Measurements from ENCODE around the gene ASNSD1.
"Not testable (repeated sequence)": the region's sequence is repeated elsewhere in the genome, so short reads cannot be mapped to it uniquely, and the experiment has no call there.

Gene ASNSD1

DNA sequence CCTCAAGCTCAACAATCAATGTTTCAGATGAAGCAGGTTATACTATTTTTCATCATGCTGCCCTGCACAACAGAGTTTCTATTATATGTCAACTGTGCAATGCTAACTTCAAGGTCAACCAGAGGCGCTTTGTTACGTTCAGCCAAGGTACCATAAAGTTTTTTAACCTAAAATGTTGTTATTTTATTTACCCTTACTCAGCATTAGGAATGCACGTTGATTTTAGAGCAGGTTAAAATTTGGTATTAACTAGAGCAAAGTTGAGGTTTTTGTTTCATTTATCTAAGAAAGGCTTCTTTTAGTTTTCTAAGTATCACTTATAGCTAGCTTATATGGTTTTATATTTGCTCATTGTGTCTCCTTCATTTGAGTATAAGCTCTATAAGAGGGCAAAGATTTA lies 35.0 kb downstream of the ASNSD1 start:
- no peak for DNase-seq

DNA sequence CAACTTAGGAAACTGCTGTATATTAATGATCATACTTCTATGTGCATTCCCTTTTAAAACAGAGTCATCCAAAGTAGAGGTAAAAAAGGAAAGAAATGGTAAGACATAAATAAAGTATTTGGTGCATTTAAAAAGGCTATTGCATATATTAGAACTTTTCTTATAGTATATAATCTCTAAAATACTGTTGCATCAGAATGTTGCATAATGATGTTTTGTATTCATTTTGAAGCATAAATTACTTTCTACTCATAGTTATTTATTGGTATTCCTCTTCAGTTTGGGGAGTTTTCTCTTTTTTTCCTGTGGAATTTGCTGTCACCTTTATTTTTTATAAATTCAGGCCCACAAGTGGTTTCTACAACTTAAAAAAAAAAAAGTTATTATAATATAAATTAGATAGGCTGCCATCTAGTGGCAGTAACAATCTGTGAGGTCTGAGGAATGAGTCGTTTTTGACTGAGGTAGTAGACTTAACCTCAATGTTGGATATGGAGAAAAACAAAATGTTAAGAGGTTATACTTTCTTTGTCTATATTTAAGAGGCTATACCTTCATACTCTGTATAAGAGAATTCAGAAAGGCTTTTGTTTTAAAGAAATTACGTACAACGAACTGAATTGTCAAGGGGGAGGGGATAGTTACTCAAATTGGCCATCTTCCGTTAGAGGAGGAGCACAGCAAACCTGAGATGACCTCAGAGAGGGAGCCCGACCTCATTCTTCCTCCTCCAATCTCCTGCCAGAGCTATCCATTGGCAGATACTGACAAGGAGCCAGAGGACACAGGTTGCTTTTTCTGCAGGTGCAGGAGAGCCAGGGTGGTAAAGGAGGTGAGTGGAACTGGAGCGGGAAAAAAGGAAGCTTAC lies 37.0 kb downstream of the ASNSD1 start:
- peak in 1 of 2 donors; percentile 27 for DNase-seq

DNA sequence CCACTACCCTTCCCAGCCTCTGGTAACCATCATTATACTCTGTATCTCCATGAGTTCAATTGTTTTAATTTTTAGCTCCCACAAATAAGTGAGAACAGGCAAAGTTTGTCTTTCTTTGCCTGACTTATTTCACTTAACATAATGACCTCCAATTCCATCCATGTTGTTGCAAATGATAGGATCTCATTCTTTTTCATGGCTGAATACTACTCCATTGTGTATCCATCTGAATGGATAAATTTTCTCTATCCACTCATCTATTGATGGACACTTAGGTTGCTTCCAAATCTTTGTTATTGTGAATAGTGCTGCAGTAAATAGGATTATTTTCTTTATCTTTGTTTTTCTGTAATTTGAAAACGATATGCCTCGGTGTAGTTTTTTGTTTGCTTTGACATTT lies 39.4 kb downstream of the ASNSD1 start:
- no peak for DNase-seq

DNA sequence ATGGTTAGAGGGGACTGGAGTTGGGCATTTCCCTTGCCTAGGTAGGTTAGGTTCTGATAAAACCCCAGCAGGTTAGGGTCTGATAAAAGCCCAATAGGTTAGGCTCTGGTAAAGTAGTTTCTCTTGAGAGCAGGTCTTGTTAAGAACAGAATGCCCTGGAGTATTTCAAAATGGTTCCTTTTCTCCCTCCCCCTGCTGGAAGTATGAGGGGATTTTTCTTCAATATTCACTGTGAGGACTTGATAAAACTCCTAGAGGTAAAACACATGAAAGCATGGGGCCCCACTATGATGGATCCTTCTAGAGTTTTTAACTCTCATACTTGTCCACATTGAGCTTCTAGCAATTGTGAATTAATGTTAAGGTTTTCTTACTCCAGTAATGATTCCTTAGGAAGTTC lies 40.8 kb downstream of the ASNSD1 start:
- no peak for DNase-seq

DNA sequence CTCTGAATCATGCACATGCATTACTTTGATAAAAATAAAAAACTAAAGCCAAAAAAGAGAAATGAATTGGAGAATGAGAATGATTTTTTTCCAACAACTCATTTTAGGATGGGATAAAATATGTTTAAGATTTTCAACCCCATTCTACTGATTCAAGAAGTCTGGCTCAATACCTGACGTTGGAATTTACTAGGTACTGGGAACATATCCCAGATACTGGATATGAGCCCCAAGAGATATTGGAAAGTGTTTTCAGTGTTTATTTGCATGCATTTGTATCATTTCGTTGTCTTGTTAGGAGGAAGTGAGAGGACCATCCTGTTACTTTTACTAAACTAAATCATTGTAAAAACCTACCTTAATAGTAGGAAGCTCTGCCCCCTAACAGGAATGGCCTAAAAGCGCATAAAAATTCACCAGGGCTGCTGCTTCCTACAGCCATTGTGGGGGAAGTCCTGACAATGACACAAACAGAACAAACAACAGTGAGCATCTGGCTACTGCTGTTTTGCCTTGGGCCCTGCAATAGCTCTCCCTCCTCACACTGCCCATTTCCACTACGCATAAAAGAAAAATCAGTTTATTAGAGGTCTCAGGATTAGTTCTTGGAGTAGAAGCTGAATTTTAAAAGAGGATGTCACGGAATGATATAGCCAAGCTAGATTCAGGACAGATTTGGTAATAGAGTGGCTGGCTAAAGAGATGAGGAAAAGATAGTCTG lies 48.4 kb downstream of the ASNSD1 start:
- no peak for DNase-seq

DNA sequence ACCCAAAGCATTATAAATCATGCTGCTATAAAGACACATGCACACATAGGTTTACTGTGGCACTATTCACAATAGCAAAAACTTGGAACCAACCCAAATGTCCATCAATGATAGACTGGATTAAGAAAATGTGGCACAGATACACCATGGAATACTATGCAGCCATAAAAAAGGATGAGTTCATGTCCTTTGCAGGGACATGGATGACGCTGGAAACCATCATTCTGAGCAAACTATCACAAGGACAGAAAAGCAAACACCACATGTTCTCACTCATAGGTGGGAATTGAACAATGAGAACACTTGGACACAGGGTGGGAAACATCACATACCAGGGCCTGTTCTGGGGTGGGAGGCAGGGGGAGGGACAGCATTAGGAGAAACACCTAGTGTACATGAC lies 56.3 kb downstream of the ASNSD1 start:
- DNase-seq = not testable (repeated sequence)

DNA sequence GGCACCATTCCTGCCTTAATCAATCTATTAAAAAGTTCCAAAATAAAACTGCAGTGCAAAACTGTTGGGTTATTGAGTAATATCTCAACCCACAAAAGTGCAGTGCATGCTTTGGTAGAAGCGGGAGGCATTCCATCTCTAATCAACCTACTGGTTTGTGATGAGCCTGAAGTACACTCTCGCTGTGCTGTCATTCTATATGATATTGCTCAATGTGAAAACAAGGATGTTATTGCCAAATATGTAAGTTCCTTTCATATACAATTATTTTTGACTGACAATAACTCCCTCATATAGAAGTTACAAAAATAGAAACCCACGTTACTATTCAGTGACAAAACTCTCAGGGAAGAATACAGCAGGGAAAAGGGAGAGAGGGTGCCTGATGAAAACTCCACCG lies 58.3 kb downstream of the ASNSD1 start:
- no peak for DNase-seq
